ENCODE data around the gene PAK5.

PAK5 gene

DNA sequence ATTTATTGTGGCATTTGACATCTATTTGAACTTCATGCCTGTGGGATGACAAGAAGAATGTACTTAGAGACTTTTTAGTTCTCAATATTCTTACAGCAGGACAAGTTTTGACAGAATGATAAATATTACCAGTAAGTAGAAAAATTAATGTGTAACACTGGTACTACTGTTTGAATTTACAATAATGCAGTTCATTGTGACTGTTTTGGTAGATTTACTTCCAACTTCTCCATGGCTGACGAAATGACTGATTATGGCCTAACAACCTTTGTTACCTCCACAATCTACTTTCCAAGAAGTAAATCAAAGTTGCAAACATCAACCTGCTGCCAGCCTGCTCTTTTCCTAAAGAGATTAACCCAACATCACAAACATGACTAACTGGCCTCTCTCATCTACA lies 38.5 kb downstream of the PAK5 start:
- no peak for DNase-seq (ENCODE audit: low read depth)

DNA sequence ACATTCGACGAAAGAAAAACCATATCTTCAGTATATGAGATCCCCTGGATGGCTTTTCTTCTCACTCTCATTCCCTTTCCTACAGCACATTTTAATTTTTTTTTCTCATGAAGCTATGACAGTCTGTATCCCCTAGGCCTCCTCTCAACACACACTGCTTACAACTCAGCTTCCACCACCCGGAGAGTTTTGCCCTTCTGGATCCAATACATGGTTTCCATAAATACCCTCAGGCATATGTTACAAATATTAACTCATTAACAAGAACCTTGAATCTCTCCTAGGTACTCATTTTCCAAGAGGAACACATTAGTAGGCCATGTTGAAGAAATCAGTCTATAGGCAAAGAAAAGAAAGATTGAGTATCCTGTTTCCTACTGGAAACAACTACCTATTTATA lies 44.0 kb downstream of the PAK5 start:
- TF ChIP-seq CTCF (IDR thresholded peaks at IDR 0.05; ENCODE audit: insufficient read depth, low read depth, low read length, missing control alignments), result no peak
- no peak overlapping the region for H3K4me3 ChIP-seq (ENCODE audit: low read depth, low read length)
- no peak for DNase-seq (ENCODE audit: low read depth)

More for the DNA sequence above, 38.5 kb downstream of the PAK5 start:
- no peak overlapping the region for H3K4me3 ChIP-seq (ENCODE audit: low read depth, low read length)
- TF ChIP-seq CTCF (IDR thresholded peaks at IDR 0.05; ENCODE audit: insufficient read depth, low read depth, low read length, missing control alignments), result no peak

DNA sequence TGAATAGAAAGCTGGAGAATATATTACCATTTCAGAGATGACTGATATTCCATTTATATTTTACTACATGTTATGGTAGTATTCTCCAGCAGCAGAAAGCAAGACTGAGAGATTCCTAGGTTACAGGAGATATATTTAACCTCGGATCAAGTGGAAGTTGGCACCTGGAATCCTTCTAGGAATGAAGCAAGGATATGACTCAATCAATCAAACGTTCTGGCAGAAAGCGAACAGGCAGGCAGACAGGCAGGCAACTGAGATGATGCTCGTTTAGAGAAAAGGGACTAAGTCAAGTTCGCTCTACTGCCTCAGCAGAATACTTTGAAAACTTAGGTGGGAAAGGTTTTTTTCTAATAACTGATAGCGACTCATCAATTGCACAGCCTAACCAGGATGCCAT lies 46.2 kb downstream of the PAK5 start:
- H3K4me3 ChIP-seq (ENCODE audit: low read depth, low read length), result no peak overlapping the region
- TF ChIP-seq CTCF (IDR thresholded peaks at IDR 0.05; ENCODE audit: insufficient read depth, low read depth, low read length, missing control alignments), result no peak
- DNase-seq (ENCODE audit: low read depth), result no peak

DNA sequence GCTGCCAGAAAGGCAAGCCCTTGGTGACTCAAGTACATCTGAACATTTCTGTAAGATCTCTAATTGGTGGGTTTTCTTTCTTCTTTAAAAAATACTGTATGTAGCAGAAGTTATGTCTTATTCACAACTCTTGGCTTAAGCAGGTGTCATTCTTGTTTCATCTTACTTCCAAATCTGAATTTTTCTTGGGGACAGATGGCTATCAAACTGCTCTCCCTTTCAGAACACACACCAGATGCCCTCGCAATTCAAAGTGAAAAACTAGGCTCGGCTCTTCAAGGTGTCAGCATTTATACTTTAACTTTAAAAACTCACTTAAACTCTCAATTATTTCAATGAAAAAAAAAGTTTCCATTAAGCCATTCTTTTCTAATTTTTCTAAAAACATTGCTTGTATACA lies 49.7 kb downstream of the PAK5 start:
- no peak overlapping the region for H3K4me3 ChIP-seq (ENCODE audit: low read depth, low read length)
- TF ChIP-seq CTCF (IDR thresholded peaks at IDR 0.05; ENCODE audit: insufficient read depth, low read depth, low read length, missing control alignments), result no peak
- no peak for DNase-seq (ENCODE audit: low read depth)

DNA sequence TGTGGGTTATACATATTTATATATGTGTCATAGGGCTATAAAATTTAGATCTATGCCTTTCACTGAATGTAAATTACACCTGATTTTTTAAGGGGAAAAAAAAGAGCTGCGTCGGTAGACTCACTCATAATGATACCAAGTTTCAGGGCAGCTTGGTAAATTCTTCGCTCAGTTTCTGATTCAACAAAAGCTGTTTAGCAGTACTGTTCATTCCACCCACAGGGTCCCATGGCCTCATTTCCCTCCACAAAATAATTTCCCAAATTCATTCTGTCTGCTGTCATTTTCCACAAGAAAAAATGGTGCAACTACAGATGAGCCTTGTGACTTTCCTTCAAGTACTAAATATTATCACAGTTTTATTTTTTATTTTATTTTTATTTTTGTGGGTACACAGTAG lies 63.7 kb downstream of the PAK5 start:
- no peak for TF ChIP-seq CTCF (IDR thresholded peaks at IDR 0.05; ENCODE audit: insufficient read depth, low read depth, low read length, missing control alignments)
- no peak overlapping the region for H3K4me3 ChIP-seq (ENCODE audit: low read depth, low read length)
- DNase-seq (ENCODE audit: low read depth), result no peak

DNA sequence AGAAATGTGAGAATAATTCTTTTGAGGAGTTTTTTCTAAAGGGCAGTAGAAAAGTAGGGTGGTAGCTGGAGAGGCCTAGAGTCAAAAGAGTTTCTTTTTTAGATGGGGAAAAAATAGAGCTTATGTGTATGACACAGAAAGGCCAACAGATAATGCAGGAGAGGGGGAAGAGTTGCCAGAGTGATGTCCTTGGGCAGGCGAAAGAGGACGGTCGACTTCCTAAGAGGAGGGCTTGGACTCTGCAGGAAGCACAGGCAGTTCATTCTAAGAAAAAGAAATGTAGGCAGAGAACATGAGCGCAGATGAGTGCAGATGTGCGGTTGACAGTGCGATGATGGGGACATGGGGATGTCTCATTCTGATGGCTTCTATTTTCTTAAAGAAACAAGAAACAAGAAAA lies 68.9 kb downstream of the PAK5 start:
- H3K4me3 ChIP-seq (ENCODE audit: low read depth, low read length), result no peak overlapping the region
- DNase-seq (ENCODE audit: low read depth), result no peak
- TF ChIP-seq CTCF (IDR thresholded peaks at IDR 0.05; ENCODE audit: insufficient read depth, low read depth, low read length, missing control alignments), result no peak

- no peak overlapping the region for H3K4me3 ChIP-seq (ENCODE audit: low read depth, low read length)
- no peak for DNase-seq (ENCODE audit: low read depth)
- TF ChIP-seq CTCF (IDR thresholded peaks at IDR 0.05; ENCODE audit: insufficient read depth, low read depth, low read length, missing control alignments), result no peak
Observed at GRCh38 chr20:9761476-9761875, 77.4 kb downstream of the PAK5 start.
